DOHH2 (cell line): ENCODE measurements around the gene TEX36.
A peak's percentile ranks its signal among the peaks of the same experiment; 100 is the strongest.
"Not testable (repeated sequence)": the region's sequence is repeated elsewhere in the genome, so short reads cannot be mapped to it uniquely, and the experiment has no call there.

Experiments
- H3F3A ChIP-seq: fragments of 200-600 bp; sonication (generic), shearing (Covaris generic); 2 replicates; pipeline ENCODE4 v1.6.0; 2016; ENCODE audit warnings: antibody characterized with exemption, mild to moderate bottlenecking; ENCODE audit not compliant: control insufficient read depth, insufficient read depth
- H3K27ac ChIP-seq: fragments of 200-600 bp; sonication (generic); 2 replicates; pipeline ENCODE4 v1.5.1; 2014; ENCODE audit warnings: low read depth, mild to moderate bottlenecking, low read length, moderate library complexity
- H3K27me3 ChIP-seq: fragments of 200-600 bp; sonication (generic); 2 replicates; pipeline ENCODE4 v1.6.1; 2014; ENCODE audit warnings: mild to moderate bottlenecking, low read length, mixed read lengths; ENCODE audit not compliant: control insufficient read depth
- H3K36me3 ChIP-seq: fragments of 200-600 bp; sonication (generic); 2 replicates; pipeline ENCODE4 v1.6.1; 2014; ENCODE audit warnings: mild to moderate bottlenecking, low read length, moderate library complexity, mixed read lengths; ENCODE audit not compliant: control insufficient read depth
- H3K4me1 ChIP-seq: fragments of 200-600 bp; sonication (generic); 2 replicates; pipeline ENCODE4 v1.6.1; 2014; ENCODE audit warnings: mild to moderate bottlenecking, low read length, mixed read lengths; ENCODE audit not compliant: control insufficient read depth
- H3K4me2 ChIP-seq: fragments of 200-600 bp; sonication (generic); 2 replicates; pipeline ENCODE4 v1.6.0; 2014; ENCODE audit warnings: mild to moderate bottlenecking, low read length, moderate library complexity
- H3K4me3 ChIP-seq: fragments of 200-600 bp; sonication (generic); 2 replicates; pipeline ENCODE4 v1.5.1; 2014; ENCODE audit warnings: mild to moderate bottlenecking, low read length, mixed read lengths
- H3K79me2 ChIP-seq: fragments of 200-600 bp; sonication (generic); 2 replicates; pipeline ENCODE4 v1.6.1; 2014; ENCODE audit warnings: mild to moderate bottlenecking, low read length, mixed read lengths; ENCODE audit not compliant: control insufficient read depth
- H3K9me2 ChIP-seq: fragments of 200-600 bp; sonication (generic); replicated peaks from 2 replicates; pipeline ENCODE4 v1.6.1; 2014; ENCODE audit warnings: mild to moderate bottlenecking, low read length, mixed read lengths; ENCODE audit not compliant: control insufficient read depth
- H3K9me3 ChIP-seq: fragments of 200-600 bp; sonication (generic); 2 replicates; pipeline ENCODE4 v1.6.1; 2014; ENCODE audit warnings: antibody characterized with exemption, low read length, mixed read lengths; ENCODE audit not compliant: control insufficient read depth, insufficient read depth
- H4K20me1 ChIP-seq: fragments of 200-600 bp; sonication (generic); 2 replicates; pipeline ENCODE4 v1.6.0; 2014; ENCODE audit warnings: low read depth, mild to moderate bottlenecking, antibody characterized with exemption, low read length, moderate library complexity; ENCODE audit not compliant: control insufficient read depth, insufficient read depth
- EZH2phosphoT487 ChIP-seq: fragments of 200-600 bp; sonication (generic); IDR thresholded peaks from 2 replicates; pipeline ENCODE4 v1.6.1; 2017; ENCODE audit warnings: borderline replicate concordance, mild to moderate bottlenecking, antibody characterized with exemption, low read length, moderate library complexity, mixed read lengths
- TF ChIP-seq, protein P1 (sequence below): fragments of 200-600 bp; sonication (generic); IDR thresholded peaks from one replicate; pipeline ENCODE4 v1.5.1; 2014; ENCODE audit warnings: antibody characterized with exemption, mild to moderate bottlenecking, low read depth, low read length; ENCODE audit not compliant: poor library complexity, severe bottlenecking

TEX36 gene

DNA sequence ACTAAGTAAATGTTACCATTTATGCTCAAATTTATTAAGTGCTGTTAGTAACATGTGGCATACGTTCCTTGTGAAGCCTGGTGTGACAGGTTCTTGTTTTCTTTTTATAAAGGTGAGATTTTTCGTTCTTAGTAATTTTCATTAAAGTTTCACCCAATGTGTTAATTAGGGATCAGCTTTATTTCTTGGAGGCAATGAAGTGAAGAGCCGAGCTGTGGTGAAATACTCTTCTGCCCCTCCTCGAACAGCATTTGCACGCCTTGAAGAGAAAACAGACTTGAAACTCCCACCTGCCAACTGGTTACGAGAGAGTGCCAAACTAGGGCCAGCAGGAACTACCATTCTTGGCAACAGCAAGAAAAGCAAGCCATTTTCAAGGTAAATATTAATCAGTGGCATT lies 38.1 kb upstream of the TEX36 start:
- peaks cover 61% of the 10 kb centered on the region for H3K36me3 ChIP-seq
- no peaks in the 10 kb centered on the region for H3F3A ChIP-seq
- no peaks in the 10 kb centered on the region for H3K9me3 ChIP-seq
- H3K27me3 ChIP-seq, result no peaks in the 10 kb centered on the region
- TF ChIP-seq, protein P1, sequence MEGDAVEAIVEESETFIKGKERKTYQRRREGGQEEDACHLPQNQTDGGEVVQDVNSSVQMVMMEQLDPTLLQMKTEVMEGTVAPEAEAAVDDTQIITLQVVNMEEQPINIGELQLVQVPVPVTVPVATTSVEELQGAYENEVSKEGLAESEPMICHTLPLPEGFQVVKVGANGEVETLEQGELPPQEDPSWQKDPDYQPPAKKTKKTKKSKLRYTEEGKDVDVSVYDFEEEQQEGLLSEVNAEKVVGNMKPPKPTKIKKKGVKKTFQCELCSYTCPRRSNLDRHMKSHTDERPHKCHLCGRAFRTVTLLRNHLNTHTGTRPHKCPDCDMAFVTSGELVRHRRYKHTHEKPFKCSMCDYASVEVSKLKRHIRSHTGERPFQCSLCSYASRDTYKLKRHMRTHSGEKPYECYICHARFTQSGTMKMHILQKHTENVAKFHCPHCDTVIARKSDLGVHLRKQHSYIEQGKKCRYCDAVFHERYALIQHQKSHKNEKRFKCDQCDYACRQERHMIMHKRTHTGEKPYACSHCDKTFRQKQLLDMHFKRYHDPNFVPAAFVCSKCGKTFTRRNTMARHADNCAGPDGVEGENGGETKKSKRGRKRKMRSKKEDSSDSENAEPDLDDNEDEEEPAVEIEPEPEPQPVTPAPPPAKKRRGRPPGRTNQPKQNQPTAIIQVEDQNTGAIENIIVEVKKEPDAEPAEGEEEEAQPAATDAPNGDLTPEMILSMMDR, result no peak
- TF ChIP-seq EZH2phosphoT487, result no peak
- H4K20me1 ChIP-seq, result no peaks in the 10 kb centered on the region
- H3K79me2 ChIP-seq, result peaks cover 44% of the 10 kb centered on the region
- H3K4me1 ChIP-seq, result peaks cover 24% of the 10 kb centered on the region
- H3K4me2 ChIP-seq, result peak overlapping the region; percentile 65
- H3K9me2 ChIP-seq, result no peaks in the 10 kb centered on the region
- no peak overlapping the region for H3K27ac ChIP-seq
- H3K4me3 ChIP-seq, result peak overlapping the region; percentile 89

DNA sequence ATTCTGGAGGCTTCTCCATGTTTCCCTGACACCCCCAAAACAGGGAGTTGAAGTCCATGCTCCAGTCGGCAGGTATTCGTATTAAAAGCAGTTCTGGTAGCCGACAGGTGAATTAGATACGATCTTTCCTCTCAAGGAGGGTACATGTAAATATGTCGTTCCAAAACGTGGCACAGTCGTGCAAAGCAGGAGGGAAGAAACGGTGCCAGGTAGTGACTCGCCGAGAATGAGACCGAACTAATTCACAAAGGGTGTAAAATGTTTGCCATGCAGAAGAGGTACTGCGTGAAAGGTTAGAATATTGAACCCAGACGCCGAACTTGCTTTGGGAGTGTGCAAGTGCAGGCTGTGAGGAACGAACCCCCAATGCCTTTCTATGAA lies 37.0 kb upstream of the TEX36 start:
- Histone ChIP-seq H3K4me1 (peaks cover 24% of the 10 kb centered on the region), H3F3A (no peaks in the 10 kb centered on the region), H3K79me2 (peaks cover 44% of the 10 kb centered on the region), H3K27me3 (no peaks in the 10 kb centered on the region), H3K27ac (peak overlapping the region; percentile 49), H3K4me3 (peak overlapping the region; percentile 89), H3K9me3 (no peaks in the 10 kb centered on the region), H3K36me3 (peaks cover 52% of the 10 kb centered on the region), H3K4me2 (peak overlapping the region; percentile 65), H4K20me1 (no peaks in the 10 kb centered on the region), H3K9me2 (no peaks in the 10 kb centered on the region)
- no peak for TF ChIP-seq EZH2phosphoT487

DNA sequence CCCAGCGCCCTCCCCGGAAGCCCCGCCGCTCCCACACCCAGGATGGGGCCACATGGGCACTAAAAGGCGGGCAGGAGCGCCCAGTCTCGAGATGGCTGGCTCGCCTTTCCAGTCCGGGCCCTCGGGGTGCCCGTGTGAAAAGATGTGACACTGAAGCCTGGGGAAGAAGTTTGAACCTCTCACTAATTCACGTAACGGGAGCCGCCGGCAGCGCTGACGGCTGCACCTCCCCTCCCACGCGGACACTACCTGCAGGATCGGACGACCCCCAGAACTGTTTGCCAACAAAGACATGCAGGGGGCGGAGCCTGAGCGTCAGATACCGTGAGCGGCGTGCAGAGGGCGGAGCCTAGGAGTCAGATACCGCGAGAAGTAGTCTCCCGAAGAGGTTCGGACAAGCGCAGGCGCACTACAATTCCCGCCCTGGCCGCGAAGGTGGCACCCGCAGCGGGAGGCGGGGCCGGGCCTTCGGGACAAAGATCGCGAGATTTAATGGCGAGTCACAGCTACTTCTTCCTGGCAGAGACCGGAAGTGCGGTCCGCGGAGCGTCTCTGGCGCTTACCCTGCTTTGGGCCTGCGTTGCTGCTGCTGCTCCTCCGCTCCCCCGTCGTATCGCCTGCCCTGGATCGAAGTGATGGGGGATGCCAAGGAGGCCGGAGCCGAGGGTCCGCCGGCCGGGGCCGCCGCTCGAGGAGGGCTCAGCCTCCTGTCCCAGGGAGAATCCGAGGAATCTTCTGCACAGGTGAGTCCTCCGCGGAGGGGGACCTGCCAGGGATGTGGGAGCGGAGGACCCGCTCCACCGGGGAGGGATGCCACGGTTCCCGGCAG lies 36.4 kb upstream of the TEX36 start, which contains the start of gene EDRF1:
Gene EDRF1 (plus strand): TSS at position 537 of the 829 bp plus-strand sequence. CDS start 99 bp downstream, at position 636.
- Histone ChIP-seq H3K27me3 (no peaks in the 10 kb centered on the region), H3K9me2 (no peaks in the 10 kb centered on the region), H3K4me1 (peaks cover 24% of the 10 kb centered on the region), H3K27ac (peak within 1 kb of the TSS; percentile 49), H3K9me3 (no peaks in the 10 kb centered on the region), H3K4me2 (peak within 1 kb of the TSS; percentile 77), H3K4me3 (peak within 1 kb of the TSS; percentile 89), H3K36me3 (peaks cover 46% of the 10 kb centered on the region), H3K79me2 (peaks cover 42% of the 10 kb centered on the region), H4K20me1 (no peaks in the 10 kb centered on the region), H3F3A (no peaks in the 10 kb centered on the region)
- TF ChIP-seq, protein P1, result no peak
- TF ChIP-seq EZH2phosphoT487, result no peak

DNA sequence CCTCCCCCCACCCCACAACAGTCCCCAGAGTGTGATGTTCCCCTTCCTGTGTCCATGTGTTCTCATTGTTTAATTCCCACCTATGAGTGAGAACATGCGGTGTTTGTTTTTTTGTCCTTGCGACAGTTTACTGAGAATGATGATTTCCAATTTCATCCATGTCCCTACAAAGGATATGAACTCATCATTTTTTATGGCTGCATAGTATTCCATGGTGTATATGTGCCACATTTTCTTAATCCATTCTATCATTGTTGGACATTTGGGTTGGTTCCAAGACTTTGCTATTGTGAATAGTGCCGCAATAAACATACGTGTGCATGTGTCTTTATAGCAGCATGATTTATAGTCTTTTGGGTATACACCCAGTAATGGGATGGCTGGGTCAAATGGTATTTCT lies 31.8 kb upstream of the TEX36 start:
- H3K27me3 ChIP-seq, result peaks cover 18% of the 10 kb centered on the region
- not testable (repeated sequence) for H3K9me2 ChIP-seq, H3F3A ChIP-seq, H3K4me3 ChIP-seq, H3K79me2 ChIP-seq, H3K4me2 ChIP-seq, H3K27ac ChIP-seq, H3K36me3 ChIP-seq, H3K4me1 ChIP-seq, H4K20me1 ChIP-seq, H3K9me3 ChIP-seq
